A172 (cell line): ENCODE data around the gene ABLIM2. TPM values are rescaled to one million over a fixed set of nuclear protein-coding genes. Genes with fewer than 3 reads are reported as not detected.

Experiments
- DNase-seq: peaks from one replicate; pipeline ENCODE4 v3.0.0-alpha.2; 2015; ENCODE audit warnings: low spot score
- total RNA-seq: library from RNA; depleted of rRNA; stranded (reverse); fragments of >200 nt; shearing (Covaris generic); gene quantifications from 2 replicates; pipeline ENCODE4 v1.2.3, GENCODE V29; 2014

Gene ABLIM2
- total RNA-seq, 1 experiment from 2014 or later, result 5.1 TPM

GRCh38 chr4:8119877-8120276 is 38.7 kb downstream of the ABLIM2 start:
- DNase-seq, result no peak

GRCh38 chr4:8118531-8118930 is 40.1 kb downstream of the ABLIM2 start:
- no peak for DNase-seq

- DNase-seq, result no peak
Measured at GRCh38 chr4:8118035-8118434, 40.6 kb downstream of the ABLIM2 start.

- DNase-seq, result peak; percentile 61
Measured at GRCh38 chr4:8117278-8117682, 41.3 kb downstream of the ABLIM2 start.

- DNase-seq, result no peak
Measured at GRCh38 chr4:8115916-8116315, 42.7 kb downstream of the ABLIM2 start.

GRCh38 chr4:8115203-8115520 is 43.5 kb downstream of the ABLIM2 start:
- DNase-seq, result no peak

- DNase-seq, result no peak
Measured at GRCh38 chr4:8114456-8115202, 44.0 kb downstream of the ABLIM2 start.

GRCh38 chr4:8113611-8114377 is 44.8 kb downstream of the ABLIM2 start:
- no peak for DNase-seq

- no peak for DNase-seq
Measured at GRCh38 chr4:8112672-8113071, 45.9 kb downstream of the ABLIM2 start.

GRCh38 chr4:8112036-8112576 is 46.5 kb downstream of the ABLIM2 start:
- DNase-seq, result no peak

GRCh38 chr4:8110071-8110986 is 48.3 kb downstream of the ABLIM2 start:
- DNase-seq, result no peak

- no peak for DNase-seq
Measured at GRCh38 chr4:8109406-8110065, 49.1 kb downstream of the ABLIM2 start.

GRCh38 chr4:8108991-8109390 is 49.6 kb downstream of the ABLIM2 start:
- DNase-seq, result no peak

GRCh38 chr4:8108261-8108660 is 50.4 kb downstream of the ABLIM2 start:
- no peak for DNase-seq

- DNase-seq, result no peak
Measured at GRCh38 chr4:8107146-8107657, 51.4 kb downstream of the ABLIM2 start.

- DNase-seq, result no peak
Measured at GRCh38 chr4:8106451-8107025, 52.1 kb downstream of the ABLIM2 start.

- no peak for DNase-seq
Measured at GRCh38 chr4:8105306-8106100, 53.1 kb downstream of the ABLIM2 start.

GRCh38 chr4:8104491-8105305 is 53.9 kb downstream of the ABLIM2 start:
- DNase-seq, result no peak
